ENCODE results near the gene C1orf226. TPM values are rescaled to one million over a fixed set of nuclear protein-coding genes. Genes with fewer than 3 reads are reported as not detected.

C1orf226 gene
- total RNA-seq, 1 experiment from 2014 or later = 7.7 TPM

DNA sequence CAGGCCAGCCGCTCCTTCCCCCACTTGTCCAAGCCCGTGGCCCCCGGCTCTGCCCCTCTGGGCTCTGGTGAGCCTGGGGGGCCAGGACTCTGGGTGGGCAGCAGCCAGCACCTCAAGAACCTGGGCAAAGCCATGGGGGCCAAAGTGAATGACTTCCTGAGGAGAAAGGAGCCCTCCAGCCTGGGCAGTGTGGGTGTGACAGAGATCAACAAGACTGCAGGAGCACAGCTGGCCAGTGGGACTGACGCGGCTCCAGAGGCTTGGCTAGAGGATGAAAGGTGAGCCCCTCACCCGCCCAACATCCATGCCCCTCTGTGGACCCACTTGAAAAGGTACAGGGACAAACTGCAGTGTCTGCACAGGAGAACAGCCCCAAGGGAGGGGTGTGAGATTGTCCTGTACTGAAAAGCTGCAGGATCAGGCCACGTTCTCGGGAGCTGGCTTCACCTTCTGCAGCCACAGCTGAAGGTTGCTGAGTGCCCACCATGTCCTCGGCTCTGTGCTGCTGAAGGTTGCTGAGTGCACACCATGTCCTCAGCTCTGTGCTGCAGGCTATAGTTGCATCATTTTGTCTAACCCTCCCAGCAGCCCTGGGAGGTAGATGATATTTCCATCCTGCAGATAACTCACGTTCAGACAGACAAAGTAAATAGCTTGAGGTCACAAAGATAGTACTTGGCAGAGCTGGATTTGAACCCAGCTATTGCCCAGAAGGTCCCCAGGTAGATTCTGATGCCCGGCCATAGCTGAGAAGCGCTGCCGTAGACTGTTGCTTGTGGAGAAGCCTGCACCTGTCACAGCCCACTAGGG, 618 bp downstream of the C1orf226 start:
- Histone ChIP-seq H3K79me2 (ENCODE audit: insufficient read depth, low read length) (no peaks in the 10 kb centered on the region), H3K4me3 (replicated peaks in 1 of 2; ENCODE audit: low read depth in 1 of 2, low read length in 2 of 2) (peak overlapping the region in 1 of 2 experiments; percentile 32; a peak in 2 of 4 replicates), H3K4me2 (ENCODE audit: low read length) (peak overlapping the region; percentile 74), H3K9ac (ENCODE audit: low read length) (peak overlapping the region; percentile 32), H3K27ac (ENCODE audit: low read depth, low read length) (peak overlapping the region; percentile 69), H3K9me3 (ENCODE audit: control insufficient read depth in 1 of 2, insufficient read depth in 1 of 2, low read depth in 1 of 2, low read length in 2 of 2) (no peaks in the 10 kb centered on the region), H3K4me1 (ENCODE audit: control insufficient read depth in 1 of 2, insufficient read depth in 2 of 2, low read length in 2 of 2) (peaks cover 23 to 30% of the 10 kb centered on the region in 2 experiments), H3K9me2 (ENCODE audit: insufficient read depth) (no peaks in the 10 kb centered on the region), H3K36me3 (ENCODE audit: control insufficient read depth in 1 of 2, insufficient read depth in 2 of 2, low read length in 2 of 2) (no peaks in the 10 kb centered on the region), H2AFZ (ENCODE audit: low read depth, low read length, poor library complexity, severe bottlenecking) (no peak overlapping the region), H4K20me1 (ENCODE audit: insufficient read depth) (no peaks in the 10 kb centered on the region), H3K27me3 (ENCODE audit: insufficient read depth, low read length) (no peaks in the 10 kb centered on the region)
- DNase-seq (ENCODE audit: low read depth, low spot score) (no peak), ATAC-seq (peak; percentile 30)
- ChIA-PET POLR2A (no interaction called here), CTCF (interaction anchor here (1.5 kb wide), 1 partner anchor 26 kb away, joined by 3 read pairs; no protein-coding TSS in a partner anchor), RAD21 (ENCODE audit: low non-redundant PET in 1 of 2, low total read pairs in 2 of 2, uncharacterized antibody in 2 of 2, unreplicated experiment in 2 of 2) (interaction anchor here (1.0 to 1.2 kb wide), 3 partner anchors 24 to 27 kb away, joined by 3 to 4 read pairs (median 3); no protein-coding TSS in a partner anchor)
- no peak for TF ChIP-seq FOSL1 (IDR thresholded peaks at IDR 0.05; ENCODE audit: low read depth)
- BruUV-seq (replicated peaks) = no TSS peak
- intact Hi-C loops (cut with micrococcal nuclease) = no loop called here

DNA sequence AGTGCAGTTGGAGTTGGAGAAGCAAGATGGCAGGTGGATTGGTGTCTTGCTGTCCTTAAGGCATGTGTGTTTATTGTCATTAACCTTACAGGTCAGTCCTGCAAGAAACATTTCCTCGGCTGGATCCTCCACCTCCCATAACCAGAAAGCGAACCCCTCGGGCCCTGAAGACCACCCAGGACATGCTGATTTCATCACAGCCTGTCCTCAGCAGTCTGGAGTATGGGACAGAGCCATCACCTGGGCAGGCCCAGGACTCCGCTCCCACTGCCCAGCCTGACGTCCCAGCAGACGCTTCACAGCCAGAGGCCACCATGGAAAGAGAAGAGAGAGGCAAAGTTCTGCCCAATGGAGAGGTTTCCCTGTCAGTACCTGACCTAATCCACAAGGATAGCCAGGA, 1.6 kb downstream of the C1orf226 start:
- Histone ChIP-seq H3K9me2 (ENCODE audit: insufficient read depth) (no peaks in the 10 kb centered on the region), H2AFZ (ENCODE audit: low read depth, low read length, poor library complexity, severe bottlenecking) (no peak overlapping the region), H3K4me2 (ENCODE audit: low read length) (no peak overlapping the region), H3K36me3 (ENCODE audit: control insufficient read depth in 1 of 2, insufficient read depth in 2 of 2, low read length in 2 of 2) (no peaks in the 10 kb centered on the region), H4K20me1 (ENCODE audit: insufficient read depth) (no peaks in the 10 kb centered on the region), H3K9ac (ENCODE audit: low read length) (no peak overlapping the region), H3K4me1 (ENCODE audit: control insufficient read depth in 1 of 2, insufficient read depth in 2 of 2, low read length in 2 of 2) (peaks cover 23 to 30% of the 10 kb centered on the region in 2 experiments), H3K27ac (ENCODE audit: low read depth, low read length) (no peak overlapping the region), H3K79me2 (ENCODE audit: insufficient read depth, low read length) (no peaks in the 10 kb centered on the region), H3K4me3 (replicated peaks in 1 of 2; ENCODE audit: low read depth in 1 of 2, low read length in 2 of 2) (no peak overlapping the region), H3K27me3 (ENCODE audit: insufficient read depth, low read length) (no peaks in the 10 kb centered on the region), H3K9me3 (ENCODE audit: control insufficient read depth in 1 of 2, insufficient read depth in 1 of 2, low read depth in 1 of 2, low read length in 2 of 2) (no peaks in the 10 kb centered on the region)
- ChIA-PET POLR2A (no interaction called here), RAD21 (ENCODE audit: low non-redundant PET in 1 of 2, low total read pairs in 2 of 2, uncharacterized antibody in 2 of 2, unreplicated experiment in 2 of 2) (interaction anchor here in 1 of 2 experiments (1.0 kb wide), 1 partner anchor 25 kb away, joined by 3 read pairs; no protein-coding TSS in a partner anchor), CTCF (no interaction called here)
- no peak for TF ChIP-seq FOSL1 (IDR thresholded peaks at IDR 0.05; ENCODE audit: low read depth)
- TF ChIP-seq CEBPB (IDR thresholded peaks at IDR 0.05; ENCODE audit: low read depth) = no peak
- no peak for TF ChIP-seq EGR1 (IDR thresholded peaks at IDR 0.05; ENCODE audit: low read depth)
- no peak for TF ChIP-seq SP1 (IDR thresholded peaks at IDR 0.05; ENCODE audit: low read depth)
- TF ChIP-seq ZFX (IDR thresholded peaks at IDR 0.05) = no peak
- TF ChIP-seq JUND (IDR thresholded peaks at IDR 0.05) = no peak
- BruUV-seq (replicated peaks) = no TSS peak
- DNase-seq (ENCODE audit: low read depth, low spot score) = no peak
- ATAC-seq = no peak
- intact Hi-C loops (cut with micrococcal nuclease) = no loop called here

All from HCT116 (cell line).